Peyer's patch (tissue), 4 donors: ENCODE data around the gene GMPS.

Experiments
- CTCF ChIP-seq, 6 experiments: fragments of 450-650 bp in 4 of 6; fragments of 200-600 bp in 2 of 6; sonication (generic) in 1 of 6; IDR thresholded peaks; one replicate each; pipeline ENCODE4 v1.5.1; 2017 to 2019; ENCODE audit warnings: antibody characterized with exemption in 6 of 6, mild to moderate bottlenecking in 3 of 6, moderate library complexity in 1 of 6
- POLR2A ChIP-seq, 2 donors: fragments of 450-650 bp; IDR thresholded peaks; one replicate each; pipeline ENCODE4 v1.5.1; 2017; ENCODE audit warnings: antibody characterized with exemption in 2 of 2, mild to moderate bottlenecking in 2 of 2, moderate library complexity in 2 of 2

GRCh38 chr3:155843569-155843968 lies 26.9 kb upstream of the GMPS start:
- no peak for TF ChIP-seq CTCF (IDR thresholded peaks at IDR 0.05)
- TF ChIP-seq POLR2A (IDR thresholded peaks at IDR 0.05), result no peak
